SU-DHL-6 (cell line): Measurements from ENCODE around the gene CDK13.

Source experiments
- EZH2phosphoT487 ChIP-seq: fragments of 200-600 bp; sonication (generic), shearing (Covaris generic); conservative IDR thresholded peaks from 2 replicates; pipeline ENCODE4 v1.6.1; 2018; ENCODE audit warnings: mild to moderate bottlenecking, antibody characterized with exemption, low read length, moderate library complexity, mixed read lengths
- TF ChIP-seq, protein P1 (sequence below): fragments of 200-600 bp; sonication (generic); IDR thresholded peaks from one replicate; pipeline ENCODE4 v1.5.1; 2017; ENCODE audit warnings: antibody characterized with exemption, mild to moderate bottlenecking, low read length, moderate library complexity; ENCODE audit not compliant: insufficient read depth, poor library complexity, severe bottlenecking

DNA sequence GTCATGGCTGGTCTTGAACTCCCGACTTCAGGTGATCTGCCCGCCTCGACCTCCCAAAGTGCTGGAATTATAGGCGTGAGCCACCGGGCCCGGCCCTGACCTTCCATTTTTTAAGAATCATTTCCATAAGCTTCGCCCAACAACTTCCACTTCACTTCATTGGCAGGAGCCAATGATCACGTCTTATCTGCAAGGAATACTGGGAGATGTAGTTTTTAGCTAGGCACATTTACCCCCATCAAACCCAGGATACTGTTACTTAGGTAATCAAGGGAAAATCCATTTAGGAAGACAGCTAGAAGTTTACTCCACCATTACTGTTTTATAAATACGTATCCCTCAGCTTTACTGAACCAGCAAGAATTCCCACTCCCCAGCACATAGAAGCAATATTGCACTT, 3.4 kb upstream of the CDK13 start:
- TF ChIP-seq, protein P1, sequence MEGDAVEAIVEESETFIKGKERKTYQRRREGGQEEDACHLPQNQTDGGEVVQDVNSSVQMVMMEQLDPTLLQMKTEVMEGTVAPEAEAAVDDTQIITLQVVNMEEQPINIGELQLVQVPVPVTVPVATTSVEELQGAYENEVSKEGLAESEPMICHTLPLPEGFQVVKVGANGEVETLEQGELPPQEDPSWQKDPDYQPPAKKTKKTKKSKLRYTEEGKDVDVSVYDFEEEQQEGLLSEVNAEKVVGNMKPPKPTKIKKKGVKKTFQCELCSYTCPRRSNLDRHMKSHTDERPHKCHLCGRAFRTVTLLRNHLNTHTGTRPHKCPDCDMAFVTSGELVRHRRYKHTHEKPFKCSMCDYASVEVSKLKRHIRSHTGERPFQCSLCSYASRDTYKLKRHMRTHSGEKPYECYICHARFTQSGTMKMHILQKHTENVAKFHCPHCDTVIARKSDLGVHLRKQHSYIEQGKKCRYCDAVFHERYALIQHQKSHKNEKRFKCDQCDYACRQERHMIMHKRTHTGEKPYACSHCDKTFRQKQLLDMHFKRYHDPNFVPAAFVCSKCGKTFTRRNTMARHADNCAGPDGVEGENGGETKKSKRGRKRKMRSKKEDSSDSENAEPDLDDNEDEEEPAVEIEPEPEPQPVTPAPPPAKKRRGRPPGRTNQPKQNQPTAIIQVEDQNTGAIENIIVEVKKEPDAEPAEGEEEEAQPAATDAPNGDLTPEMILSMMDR, result no peak
- no peak for TF ChIP-seq EZH2phosphoT487
